SK-N-MC (cell line): ENCODE results near the gene TP73.

Experiments
- DNase-seq: peaks from one replicate; pipeline ENCODE4 v3.0.0-alpha.2; 2011; ENCODE audit warnings: low read depth, low spot score
- H3K27ac ChIP-seq: fragments of 200-600 bp; sonication (generic); 2 replicates; pipeline ENCODE4 v1.5.1; 2016; ENCODE audit warnings: mixed run types
- H3K36me3 ChIP-seq: fragments of 200-600 bp; sonication (generic); 2 replicates; pipeline ENCODE4 v1.6.1; 2017; ENCODE audit warnings: antibody characterized with exemption, low read length, mixed read lengths; ENCODE audit not compliant: insufficient read depth
- H3K4me3 ChIP-seq: fragments of 200-600 bp; sonication (generic); 2 replicates; pipeline ENCODE4 v1.5.1; 2016
- H3K9ac ChIP-seq: fragments of 200-600 bp; sonication (generic); 2 replicates; pipeline ENCODE4 v1.8.0; 2017; ENCODE audit warnings: mixed run types, mixed read lengths; ENCODE audit not compliant: insufficient read length
- H3K9me3 ChIP-seq: fragments of 200-600 bp; sonication (generic); 2 replicates; pipeline ENCODE4 v1.6.1; 2017; ENCODE audit warnings: low read depth, mild to moderate bottlenecking, antibody characterized with exemption, low read length, moderate library complexity, mixed read lengths
- EZH2 ChIP-seq: fragments of 200-600 bp; sonication (generic); IDR thresholded peaks from one replicate; pipeline ENCODE4 v1.6.1; 2017; ENCODE audit warnings: antibody characterized with exemption
- FOXP2 ChIP-seq: optimal IDR thresholded peaks from 2 replicates; pipeline ENCODE3; 2011; ENCODE audit warnings: mild to moderate bottlenecking, moderate library complexity; ENCODE audit not compliant: insufficient read depth; ENCODE audit errors: extremely low read length, control extremely low read depth
- POLR2AphosphoS5 ChIP-seq: IDR thresholded peaks from 2 replicates; pipeline ENCODE4 v1.6.1; 2012; ENCODE audit warnings: mild to moderate bottlenecking, low read depth, low read length, borderline replicate concordance

TP73 gene

DNA sequence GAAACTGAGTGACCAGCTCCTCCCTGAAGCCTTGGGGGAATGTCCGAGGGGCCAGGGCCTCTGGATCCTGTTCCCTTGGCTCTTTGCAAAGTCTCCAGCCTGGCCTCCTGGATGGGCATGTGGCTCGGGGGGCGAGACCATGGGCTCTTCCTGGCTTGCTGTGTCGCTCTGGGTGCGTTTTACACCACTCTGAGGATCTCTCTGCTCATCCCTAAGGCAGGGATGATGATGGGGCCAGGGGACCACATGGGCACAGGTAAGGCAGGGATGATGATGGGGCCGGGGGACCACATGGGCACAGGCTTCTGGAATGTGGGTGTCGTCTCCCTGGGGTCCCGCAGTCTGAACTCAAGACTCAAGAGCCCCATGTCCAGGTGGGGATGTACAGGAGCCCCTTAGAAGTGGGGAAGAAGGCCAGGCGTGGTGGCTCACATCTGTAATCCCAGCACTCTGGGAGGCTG lies 17.7 kb downstream of the TP73 start:
- no peak overlapping the region for H3K4me3 ChIP-seq
- H3K36me3 ChIP-seq: no peaks in the 10 kb centered on the region
- TF ChIP-seq EZH2 (no peak), FOXP2 (no peak), POLR2AphosphoS5 (no peak)
- H3K9me3 ChIP-seq: no peaks in the 10 kb centered on the region
- H3K9ac ChIP-seq: no peak overlapping the region
- H3K27ac ChIP-seq: no peak overlapping the region
- no peak for DNase-seq

- Histone ChIP-seq H3K9ac (no peak overlapping the region), H3K27ac (no peak overlapping the region), H3K9me3 (no peaks in the 10 kb centered on the region), H3K4me3 (no peak overlapping the region), H3K36me3 (no peaks in the 10 kb centered on the region)
- no peak for TF ChIP-seq EZH2
- TF ChIP-seq FOXP2: no peak
- no peak for TF ChIP-seq POLR2AphosphoS5
- no peak for DNase-seq
These were observed 18.5 kb downstream of the TP73 start for GRCh38 chr1:3670823-3671265.

DNA sequence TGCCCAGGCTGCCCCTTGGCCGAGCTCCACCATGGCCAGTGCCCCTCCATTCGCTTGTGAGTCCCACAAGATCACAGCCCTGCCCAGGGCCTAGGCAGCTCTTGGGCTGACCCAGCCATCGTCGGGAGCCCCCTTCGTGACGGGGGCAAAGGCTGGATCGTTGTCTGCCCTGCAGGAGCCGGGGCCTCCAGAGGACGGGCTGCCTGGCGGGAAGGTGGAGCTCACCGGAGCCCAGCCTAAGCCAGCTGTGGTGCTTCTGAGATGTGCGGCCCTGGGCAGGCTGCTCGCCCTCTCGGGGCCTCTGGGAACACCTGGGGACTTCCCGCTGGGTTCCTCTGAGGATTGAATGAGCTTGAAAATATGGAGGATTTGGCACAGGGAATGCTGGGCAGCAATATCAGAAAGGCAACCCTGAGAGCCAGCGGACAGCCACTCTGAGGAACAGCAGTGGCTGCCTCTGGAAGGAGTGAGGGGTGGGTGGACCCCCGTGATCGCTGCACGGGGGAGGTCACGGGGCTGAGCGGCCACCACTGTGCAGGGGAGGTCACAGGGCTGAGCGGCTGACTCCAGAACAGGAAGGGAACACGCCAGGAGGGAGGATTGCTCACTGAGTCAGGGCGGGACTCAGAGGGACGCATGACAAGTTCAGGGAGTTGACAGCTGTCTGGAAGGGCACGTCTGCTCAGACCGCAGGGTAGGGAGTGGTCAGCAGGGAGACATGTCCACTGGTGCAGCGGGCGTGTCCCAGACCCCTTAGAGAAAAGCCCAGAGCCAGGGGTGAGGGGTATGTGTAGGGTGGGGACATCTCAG lies 19.3 kb downstream of the TP73 start:
- DNase-seq: no peak
- Histone ChIP-seq H3K27ac (no peak overlapping the region), H3K36me3 (no peaks in the 10 kb centered on the region), H3K4me3 (no peak overlapping the region), H3K9ac (no peak overlapping the region), H3K9me3 (no peaks in the 10 kb centered on the region)
- no peak for TF ChIP-seq EZH2
- TF ChIP-seq FOXP2: no peak
- no peak for TF ChIP-seq POLR2AphosphoS5

DNA sequence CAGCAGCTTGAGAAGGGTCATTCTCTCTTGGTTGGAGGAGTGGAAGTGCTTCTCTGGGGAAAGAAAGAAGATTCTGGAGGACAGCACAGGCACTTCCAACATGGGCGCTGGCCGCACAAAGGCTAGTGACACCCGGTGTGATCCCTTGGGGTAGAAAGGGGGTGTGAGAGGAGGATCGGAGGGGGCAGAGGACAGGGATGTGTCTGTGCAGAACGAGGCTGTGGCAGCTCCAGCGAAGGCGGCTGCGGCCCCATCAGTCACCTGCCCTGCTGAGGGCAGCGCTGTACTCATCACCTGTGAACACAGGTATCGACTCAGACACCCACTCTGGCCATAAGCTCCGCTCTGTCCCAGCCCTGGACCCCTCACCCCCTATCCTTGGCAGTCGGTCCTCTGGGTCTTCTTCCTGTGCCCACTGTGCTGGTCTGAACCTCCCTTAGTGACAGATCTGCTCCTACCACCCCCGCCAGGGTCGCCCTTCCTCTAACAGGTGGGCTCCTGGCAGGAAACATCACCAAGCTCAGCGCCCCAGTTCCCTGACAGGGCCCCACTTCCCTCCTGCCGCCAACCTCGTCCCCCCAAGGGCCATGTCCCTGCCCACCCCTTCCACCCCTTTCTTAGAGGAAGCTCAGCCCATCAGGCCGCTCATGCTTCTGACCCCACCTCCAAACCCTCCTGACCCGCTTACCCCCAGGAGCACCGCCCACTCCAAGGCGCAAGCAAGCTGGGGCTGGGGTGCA lies 20.1 kb downstream of the TP73 start:
- Histone ChIP-seq H3K36me3 (no peaks in the 10 kb centered on the region), H3K9me3 (no peaks in the 10 kb centered on the region), H3K4me3 (no peak overlapping the region), H3K9ac (no peak overlapping the region), H3K27ac (no peak overlapping the region)
- TF ChIP-seq EZH2: no peak
- TF ChIP-seq POLR2AphosphoS5: no peak
- no peak for TF ChIP-seq FOXP2
- DNase-seq: no peak

DNA sequence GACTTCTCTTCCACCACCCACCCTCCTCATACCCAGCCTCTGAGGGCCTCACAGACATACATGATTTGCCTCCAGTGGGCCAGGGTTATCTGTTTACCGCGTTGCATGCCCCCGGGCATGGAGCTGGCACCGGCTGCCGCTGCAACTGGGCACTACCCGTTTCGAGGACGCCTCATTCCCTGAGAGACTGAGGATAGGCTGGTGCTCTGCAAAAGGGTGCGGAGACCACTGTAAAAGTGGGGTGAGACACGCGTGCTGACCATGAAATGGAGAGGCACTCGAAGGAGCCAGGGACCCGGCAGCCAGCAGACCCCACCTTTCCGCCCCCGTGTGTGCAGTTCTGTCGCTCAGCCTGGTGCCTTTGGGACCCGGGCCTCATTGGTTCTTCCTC lies 20.6 kb downstream of the TP73 start:
- TF ChIP-seq POLR2AphosphoS5 (no peak), EZH2 (no peak), FOXP2 (no peak)
- Histone ChIP-seq H3K9ac (no peak overlapping the region), H3K27ac (no peak overlapping the region), H3K4me3 (no peak overlapping the region), H3K36me3 (no peaks in the 10 kb centered on the region), H3K9me3 (no peaks in the 10 kb centered on the region)
- DNase-seq: no peak

- DNase-seq: no peak
- Histone ChIP-seq H3K36me3 (no peaks in the 10 kb centered on the region), H3K27ac (no peak overlapping the region), H3K4me3 (no peak overlapping the region), H3K9ac (no peak overlapping the region), H3K9me3 (no peaks in the 10 kb centered on the region)
- TF ChIP-seq FOXP2: no peak
- TF ChIP-seq POLR2AphosphoS5: no peak
- TF ChIP-seq EZH2: no peak
These were observed 21.2 kb downstream of the TP73 start for GRCh38 chr1:3673381-3674099.

DNA sequence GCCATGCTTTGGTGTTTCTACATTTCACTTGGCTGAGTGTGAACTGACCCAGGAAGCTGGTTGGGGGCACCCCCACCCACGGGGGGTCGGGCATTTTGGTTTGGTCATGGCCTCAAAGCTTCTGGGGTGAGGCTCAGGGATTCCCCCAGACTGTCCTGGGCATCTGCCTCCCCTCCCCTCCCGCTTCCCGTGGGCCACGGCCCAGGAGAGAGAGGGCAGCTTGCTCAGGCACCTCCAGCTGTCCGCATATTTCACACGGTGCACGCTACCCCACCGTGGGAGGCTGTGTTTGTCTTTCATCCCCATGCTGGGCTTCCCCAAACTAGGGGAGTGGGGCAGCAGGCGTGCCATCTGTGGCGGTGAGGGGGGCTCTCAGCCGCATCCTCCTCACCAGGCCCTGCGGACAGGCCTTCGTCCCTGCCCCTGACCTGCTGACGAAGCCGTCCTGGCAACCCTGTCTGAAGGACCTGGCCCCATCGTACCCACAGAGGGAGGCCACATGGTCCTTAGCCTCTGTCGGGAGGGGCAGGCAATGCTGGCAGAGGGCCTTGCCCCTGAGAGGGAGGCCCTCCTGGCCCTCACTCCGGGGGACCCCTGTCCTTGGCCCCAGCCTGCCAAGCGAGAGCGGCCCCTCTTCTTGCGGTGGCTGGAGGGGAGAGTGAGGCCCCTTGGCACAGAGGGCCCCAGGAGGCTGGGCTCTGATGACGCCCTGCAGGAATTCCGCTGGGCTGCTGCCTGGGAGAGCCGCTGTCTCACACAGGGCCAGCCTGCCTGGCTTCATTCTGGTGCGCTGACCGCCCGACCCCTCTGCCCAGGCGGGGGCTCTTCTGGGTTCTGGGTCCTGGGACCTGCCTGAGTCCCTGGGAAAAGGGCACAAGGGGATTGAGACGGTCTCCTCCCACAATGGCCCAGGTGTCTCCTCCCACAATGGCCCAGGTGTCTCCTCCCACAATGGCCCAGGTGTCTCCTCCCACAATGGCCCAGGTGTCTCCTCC lies 22.1 kb downstream of the TP73 start:
- Histone ChIP-seq H3K4me3 (no peak overlapping the region), H3K36me3 (no peaks in the 10 kb centered on the region), H3K27ac (no peak overlapping the region), H3K9me3 (no peaks in the 10 kb centered on the region), H3K9ac (no peak overlapping the region)
- DNase-seq: no peak
- TF ChIP-seq EZH2 (no peak), POLR2AphosphoS5 (no peak), FOXP2 (no peak)
